Chondrocyte (in vitro differentiated cells): ENCODE data around the gene CTBP1. TPM values are rescaled to one million over a fixed set of nuclear protein-coding genes. Genes with fewer than 3 reads are reported as not detected.
A peak's percentile ranks its signal among the peaks of the same experiment; 100 is the strongest.

Experiments
- DNase-seq: peaks from one replicate; pipeline ENCODE4 v3.0.0; 2021; ENCODE audit warnings: mixed read lengths, low spot score
- H3K27ac Mint-ChIP-seq: one replicate; pipeline ENCODE4 v1.8.0; 2021; ENCODE audit warnings: mild to moderate bottlenecking, moderate library complexity, mixed read lengths; ENCODE audit not compliant: unreplicated experiment
- H3K27me3 Mint-ChIP-seq: 2 replicates; pipeline ENCODE4 v1.8.0; 2021; ENCODE audit warnings: low read depth, mixed read lengths
- H3K36me3 Mint-ChIP-seq: 2 replicates; pipeline ENCODE4 v1.8.0; 2021; ENCODE audit warnings: low read depth, mixed read lengths
- H3K4me1 Mint-ChIP-seq: 2 replicates; pipeline ENCODE4 v1.8.0; 2021; ENCODE audit warnings: low read depth, mild to moderate bottlenecking, mixed read lengths
- H3K4me3 Mint-ChIP-seq: one replicate; pipeline ENCODE4 v1.8.0; 2021; ENCODE audit warnings: mild to moderate bottlenecking, moderate library complexity, mixed read lengths; ENCODE audit not compliant: unreplicated experiment
- H3K9me3 Mint-ChIP-seq: 2 replicates; pipeline ENCODE4 v1.8.0; 2021; ENCODE audit warnings: low read depth, mixed read lengths
- CTCF ChIP-seq: fragments of 200-600 bp; sonication (generic); IDR thresholded peaks from 2 replicates; pipeline ENCODE4 v1.5.0; 2021; ENCODE audit warnings: antibody characterized with exemption, mild to moderate bottlenecking, moderate library complexity
- total RNA-seq: library from RNA; stranded (reverse); gene quantifications from 3 replicates; pipeline ENCODE4 v1.2.1, GENCODE V29; 2021

Gene CTBP1
- total RNA-seq, 1 donor from 2014 or later: 151 TPM

GRCh38 chr4:1246111-1246881 is 2.6 kb downstream of the CTBP1 start:
- peak; percentile 79 for DNase-seq
- H3K27ac Mint-ChIP-seq: peak overlapping the region; percentile 45
- H3K27me3 Mint-ChIP-seq: no peaks in the 10 kb centered on the region
- H3K36me3 Mint-ChIP-seq: peaks cover 4% of the 10 kb centered on the region
- H3K9me3 Mint-ChIP-seq: peaks cover 5% of the 10 kb centered on the region
- peaks cover 51% of the 10 kb centered on the region for H3K4me1 Mint-ChIP-seq
- H3K4me3 Mint-ChIP-seq: peak overlapping the region; percentile 79
- no peak for TF ChIP-seq CTCF

GRCh38 chr4:1245481-1246051 is 3.4 kb downstream of the CTBP1 start:
- Mint-ChIP-seq H3K4me1 (peaks cover 47% of the 10 kb centered on the region), H3K27me3 (no peaks in the 10 kb centered on the region), H3K36me3 (peaks cover under 1% of the 10 kb centered on the region), H3K27ac (peak overlapping the region; percentile 27), H3K9me3 (no peaks in the 10 kb centered on the region), H3K4me3 (no peak overlapping the region)
- peak; percentile 93 for DNase-seq
- no peak for TF ChIP-seq CTCF

- Mint-ChIP-seq H3K9me3 (no peaks in the 10 kb centered on the region), H3K4me1 (peaks cover 43% of the 10 kb centered on the region), H3K27me3 (no peaks in the 10 kb centered on the region), H3K36me3 (no peaks in the 10 kb centered on the region), H3K27ac (peak overlapping the region; percentile 27), H3K4me3 (no peak overlapping the region)
- no peak for TF ChIP-seq CTCF
- peak; percentile 79 for DNase-seq
These were observed 3.9 kb downstream of the CTBP1 start for GRCh38 chr4:1244978-1245471.

DNA sequence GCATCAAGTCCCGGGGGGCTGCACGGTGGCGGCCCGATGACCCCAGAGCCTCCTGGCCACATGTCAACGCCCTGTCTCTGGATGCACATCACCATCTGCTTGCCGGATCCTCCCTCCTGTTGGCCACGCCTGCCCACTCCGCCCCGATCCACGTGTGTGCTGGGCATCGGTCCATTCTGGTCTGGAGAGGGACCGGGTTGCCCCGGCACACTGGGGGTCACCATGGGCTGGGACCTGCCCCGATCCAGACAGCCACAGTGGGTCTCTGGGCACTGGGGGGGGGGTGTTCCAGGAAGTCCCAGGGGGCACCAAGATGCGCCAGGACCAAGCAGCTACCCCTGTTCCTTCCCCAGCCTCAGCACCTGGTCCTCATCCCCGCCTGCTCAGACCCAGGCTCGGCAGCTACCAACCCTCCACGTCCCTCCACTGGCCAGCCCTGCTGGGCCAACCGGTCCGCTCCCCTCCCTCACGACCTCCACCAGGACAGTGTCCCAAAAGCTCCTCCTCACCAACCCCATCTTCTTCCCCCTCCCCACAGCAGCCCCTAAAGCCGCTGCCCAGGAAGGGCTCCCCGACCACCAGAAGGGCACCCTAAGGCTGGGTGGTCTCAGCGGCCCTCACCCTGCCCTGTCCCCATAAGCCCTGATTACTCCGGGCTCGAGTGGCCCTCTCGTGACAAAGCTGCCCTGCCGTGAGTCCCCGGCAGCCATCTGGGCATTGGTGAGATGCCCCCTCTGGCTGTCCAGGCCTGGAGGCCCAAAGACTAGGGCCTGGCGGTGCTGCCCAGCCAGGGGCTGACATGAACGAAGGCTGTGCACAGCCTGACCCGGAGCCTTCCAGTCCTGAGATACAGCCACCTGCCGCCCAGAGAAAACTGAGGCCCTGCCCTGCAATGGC is 4.6 kb downstream of the CTBP1 start:
- TF ChIP-seq CTCF: no peak
- Mint-ChIP-seq H3K4me3 (no peak overlapping the region), H3K36me3 (peaks cover 1% of the 10 kb centered on the region), H3K9me3 (no peaks in the 10 kb centered on the region), H3K4me1 (peaks cover 40% of the 10 kb centered on the region), H3K27ac (peak overlapping the region; percentile 45), H3K27me3 (no peaks in the 10 kb centered on the region)
- DNase-seq: peak; percentile 83
